ENCODE data around the gene CCSER1. TPM values are rescaled to one million over a fixed set of nuclear protein-coding genes. Genes with fewer than 3 reads are reported as not detected.

The CCSER1 gene
- total RNA-seq, 3 donors from 2014 or later (not counting 1 experiment from before 2014, with no cell fraction given): 0.87 to 1.1 (median 1.1) TPM

- Histone ChIP-seq H3K9me3 (ENCODE audit: control insufficient read depth, insufficient read depth, low read length) (no peaks in the 10 kb centered on the region), H3K4me1 (ENCODE audit: control insufficient read depth, insufficient read depth, low read length) (no peaks in the 10 kb centered on the region), H3K27me3 (ENCODE audit: control insufficient read depth, insufficient read depth, low read length) (no peaks in the 10 kb centered on the region), H3K27ac (ENCODE audit: low read length) (no peak overlapping the region), H3K4me3 (ENCODE audit: low read length) (no peak overlapping the region), H3K36me3 (ENCODE audit: control insufficient read depth, insufficient read depth, low read length) (no peaks in the 10 kb centered on the region)
- H3K4me1 Mint-ChIP-seq: no peaks in the 10 kb centered on the region
- no peaks in the 10 kb centered on the region for H3K36me3 Mint-ChIP-seq
- no peak overlapping the region for H3K4me3 Mint-ChIP-seq
- WGBS (ENCODE audit: insufficient coverage): no CpG with 5 or more reads among the region's 3 CpGs
- DNase-seq (no peak), ATAC-seq (no peak)
- intact Hi-C loops (cut with micrococcal nuclease): no loop called here
- no peaks in the 10 kb centered on the region for H3K27me3 Mint-ChIP-seq (ENCODE audit: low read depth in 2 of 2)
- H3K27ac Mint-ChIP-seq: no peak overlapping the region
- peaks cover 3 to 9% of the 10 kb centered on the region in 2 donors for H3K9me3 Mint-ChIP-seq
- TF ChIP-seq CTCF (IDR thresholded peaks at IDR 0.05): no peak
These were observed 92.6 kb downstream of the CCSER1 start for GRCh38 chr4:90219822-90220221.

GRCh38 chr4:90220459-90220858 lies 93.3 kb downstream of the CCSER1 start:
- no peak overlapping the region for H3K27ac ChIP-seq (ENCODE audit: low read length)
- Mint-ChIP-seq H3K4me1 (no peaks in the 10 kb centered on the region), H3K27ac (no peak overlapping the region), H3K27me3 (ENCODE audit: low read depth in 2 of 2) (no peaks in the 10 kb centered on the region), H3K36me3 (no peaks in the 10 kb centered on the region), H3K9me3 (peaks cover 3 to 9% of the 10 kb centered on the region in 2 donors), H3K4me3 (no peak overlapping the region)
- no peaks in the 10 kb centered on the region for H3K36me3 ChIP-seq (ENCODE audit: control insufficient read depth, insufficient read depth, low read length)
- 87% methylated on average over 4 of the region's 4 CpGs for WGBS (ENCODE audit: insufficient coverage)
- ATAC-seq (no peak), DNase-seq (no peak)
- intact Hi-C loops (cut with micrococcal nuclease): no loop called here
- H3K4me1 ChIP-seq (ENCODE audit: control insufficient read depth, insufficient read depth, low read length): no peaks in the 10 kb centered on the region
- H3K9me3 ChIP-seq (ENCODE audit: control insufficient read depth, insufficient read depth, low read length): no peaks in the 10 kb centered on the region
- no peak overlapping the region for H3K4me3 ChIP-seq (ENCODE audit: low read length)
- no peak for TF ChIP-seq CTCF (IDR thresholded peaks at IDR 0.05)
- H3K27me3 ChIP-seq (ENCODE audit: control insufficient read depth, insufficient read depth, low read length): no peaks in the 10 kb centered on the region

GRCh38 chr4:90226734-90227133 lies 99.5 kb downstream of the CCSER1 start:
- H3K4me3 ChIP-seq (ENCODE audit: low read length): no peak overlapping the region
- H3K4me1 Mint-ChIP-seq: no peaks in the 10 kb centered on the region
- no peaks in the 10 kb centered on the region for H3K36me3 Mint-ChIP-seq
- H3K27me3 Mint-ChIP-seq (ENCODE audit: low read depth in 2 of 2): no peaks in the 10 kb centered on the region
- ATAC-seq: no peak
- no peaks in the 10 kb centered on the region for H3K27me3 ChIP-seq (ENCODE audit: control insufficient read depth, insufficient read depth, low read length)
- intact Hi-C loops (cut with micrococcal nuclease): no loop called here
- no peak overlapping the region for H3K27ac ChIP-seq (ENCODE audit: low read length)
- H3K27ac Mint-ChIP-seq: no peak overlapping the region
- no peak for DNase-seq
- no peaks in the 10 kb centered on the region for H3K36me3 ChIP-seq (ENCODE audit: control insufficient read depth, insufficient read depth, low read length)
- no peaks in the 10 kb centered on the region for H3K9me3 ChIP-seq (ENCODE audit: control insufficient read depth, insufficient read depth, low read length)
- H3K4me1 ChIP-seq (ENCODE audit: control insufficient read depth, insufficient read depth, low read length): no peaks in the 10 kb centered on the region
- H3K4me3 Mint-ChIP-seq: no peak overlapping the region
- peaks cover 5 to 6% of the 10 kb centered on the region in 2 donors for H3K9me3 Mint-ChIP-seq
- TF ChIP-seq CTCF (IDR thresholded peaks at IDR 0.05): no peak

GRCh38 chr4:90227177-90227576 lies 100.0 kb downstream of the CCSER1 start:
- intact Hi-C loops (cut with micrococcal nuclease): no loop called here
- H3K4me3 ChIP-seq (ENCODE audit: low read length): no peak overlapping the region
- no peak overlapping the region for H3K27ac Mint-ChIP-seq
- TF ChIP-seq CTCF (IDR thresholded peaks at IDR 0.05): no peak
- H3K27ac ChIP-seq (ENCODE audit: low read length): no peak overlapping the region
- no peaks in the 10 kb centered on the region for H3K36me3 Mint-ChIP-seq
- no peaks in the 10 kb centered on the region for H3K27me3 Mint-ChIP-seq (ENCODE audit: low read depth in 2 of 2)
- ATAC-seq (no peak), DNase-seq (no peak)
- no peaks in the 10 kb centered on the region for H3K4me1 Mint-ChIP-seq
- peaks cover 5 to 6% of the 10 kb centered on the region in 2 donors for H3K9me3 Mint-ChIP-seq
- no peaks in the 10 kb centered on the region for H3K36me3 ChIP-seq (ENCODE audit: control insufficient read depth, insufficient read depth, low read length)
- H3K9me3 ChIP-seq (ENCODE audit: control insufficient read depth, insufficient read depth, low read length): no peaks in the 10 kb centered on the region
- H3K4me3 Mint-ChIP-seq: no peak overlapping the region
- H3K4me1 ChIP-seq (ENCODE audit: control insufficient read depth, insufficient read depth, low read length): no peaks in the 10 kb centered on the region
- 100% methylated on average over 3 of the region's 3 CpGs for WGBS (ENCODE audit: insufficient coverage)
- no peaks in the 10 kb centered on the region for H3K27me3 ChIP-seq (ENCODE audit: control insufficient read depth, insufficient read depth, low read length)
